Upper lobe of left lung (tissue), 4 donors: ENCODE data around the gene SPTBN1.

Source experiments
- EP300 ChIP-seq, 4 donors: sonication (generic); formaldehyde crosslinking; IDR thresholded peaks; one replicate each; pipeline ENCODE4 v1.5.1; 2017; ENCODE audit warnings: antibody characterized with exemption in 4 of 4, control low read depth in 2 of 4
- POLR2A ChIP-seq, 4 donors: fragments of 450-650 bp; IDR thresholded peaks; one replicate each; pipeline ENCODE4 v1.5.1; 2016 to 2017; ENCODE audit warnings: antibody characterized with exemption in 4 of 4, mild to moderate bottlenecking in 2 of 4

GRCh38 chr2:54500404-54501205 is 44.5 kb downstream of the SPTBN1 start:
- TF ChIP-seq POLR2A (IDR thresholded peaks at IDR 0.05) (no peak), EP300 (IDR thresholded peaks at IDR 0.05) (no peak)
